GM18867 (cell line): ENCODE results near the gene HP.

Experiments used
- ATAC-seq: cut with Tn5 transposase; IDR thresholded peaks from one replicate; pipeline ENCODE4 v1.9.1; 2021; ENCODE audit warnings: mild to moderate bottlenecking, moderate library complexity; ENCODE audit not compliant: unreplicated experiment

HP gene

GRCh38 chr16:72083778-72084404 is 29.6 kb downstream of the HP start:
- no peak for ATAC-seq

GRCh38 chr16:72084445-72084844 is 30.1 kb downstream of the HP start:
- no peak for ATAC-seq

GRCh38 chr16:72085002-72085401 is 30.7 kb downstream of the HP start:
- no peak for ATAC-seq

- ATAC-seq: no peak
Observed at GRCh38 chr16:72091217-72091616, 36.9 kb downstream of the HP start.

GRCh38 chr16:72092832-72093447 is 38.6 kb downstream of the HP start:
- ATAC-seq: no peak

- ATAC-seq: peak; percentile 97
Observed at GRCh38 chr16:72093448-72094265, 39.4 kb downstream of the HP start, which contains the start of the genes DHX38 and TXNL4B. TSS of gene DHX38 (plus strand) at chr16:72093847. CDS start at chr16:72096158, 2,311 bp downstream. TSS of gene TXNL4B (minus strand) at chr16:72093620. CDS start at chr16:72090749, 2,871 bp downstream.

GRCh38 chr16:72094266-72094610 is 39.9 kb downstream of the HP start:
- ATAC-seq: no peak

- peak; percentile 2 for ATAC-seq
Observed at GRCh38 chr16:72098936-72099335, 44.6 kb downstream of the HP start.

GRCh38 chr16:72099377-72099818 is 45.1 kb downstream of the HP start:
- ATAC-seq: peak; percentile 87

GRCh38 chr16:72101195-72101594 is 46.9 kb downstream of the HP start:
- ATAC-seq: no peak

GRCh38 chr16:72104905-72105304 is 50.6 kb downstream of the HP start:
- no peak for ATAC-seq

- ATAC-seq: no peak
Observed at GRCh38 chr16:72105978-72106377, 51.7 kb downstream of the HP start.

- no peak for ATAC-seq
Observed at GRCh38 chr16:72107371-72107770, 53.1 kb downstream of the HP start.

- no peak for ATAC-seq
Observed at GRCh38 chr16:72108353-72109102, 54.2 kb downstream of the HP start.

GRCh38 chr16:72109300-72109699 is 55.0 kb downstream of the HP start:
- no peak for ATAC-seq

- no peak for ATAC-seq
Observed at GRCh38 chr16:72109966-72110530, 55.7 kb downstream of the HP start.
